B cell (primary cell): Measurements from ENCODE around the gene DLK1. TPM values are rescaled to one million over a fixed set of nuclear protein-coding genes. Genes with fewer than 3 reads are reported as not detected.

Source experiments
- ATAC-seq: fragments of 200-7000 bp; cut with Tn5 transposase; one replicate; pipeline ENCODE4 v1.10.0; 2021; ENCODE audit warnings: low read depth, mild to moderate bottlenecking, moderate number of reproducible peaks, moderate library complexity
- CTCF ChIA-PET: fragments of 350-600 bp; sonication (Branson Sonifier 250); formaldehyde crosslinking; loops from one replicate; lab custom pipeline; 2021; ENCODE audit warnings: antibody characterized with exemption, inconsistent platforms; lab: Charles Lee
- POLR2A ChIA-PET: fragments of 350-600 bp; sonication (Branson Sonifier 250); formaldehyde crosslinking; loops from one replicate; lab custom pipeline; 2021; ENCODE audit warnings: antibody characterized with exemption; lab: Charles Lee
- DNase-seq: peaks from one replicate; pipeline ENCODE4 v3.0.0; 2013
- H2AFZ ChIP-seq: 2 replicates; pipeline ENCODE4 v1.6.1; 2012; ENCODE audit warnings: mild to moderate bottlenecking, low read depth, low read length; ENCODE audit not compliant: insufficient read depth, poor library complexity, severe bottlenecking
- H3K27ac ChIP-seq, 2 donors: 1 replicate in 1 of 2; 2 replicates in 1 of 2; pipeline ENCODE4 v1.5.1; 2012 to 2013; ENCODE audit warnings: low read length in 2 of 2, mild to moderate bottlenecking in 2 of 2, moderate library complexity in 1 of 2
- H3K27me3 ChIP-seq, 4 experiments: fragments of 200-600 bp in 1 of 4; sonication (generic) in 1 of 4; replicated peaks in 1 of 4; 1 replicate in 2 of 4; 2 replicates in 2 of 4; pipeline versions ENCODE4 v1.6.1 to v1.7.0; 2013 to 2016; ENCODE audit warnings: low read length in 3 of 4, mild to moderate bottlenecking in 2 of 4, mixed read lengths in 1 of 4, moderate library complexity in 1 of 4; ENCODE audit not compliant: insufficient read depth in 4 of 4, control insufficient read depth in 3 of 4; ENCODE audit errors: control extremely low read depth in 1 of 4
- H3K36me3 ChIP-seq, 2 experiments: replicated peaks in 1 of 2; 1 replicate in 1 of 2; 2 replicates in 1 of 2; pipeline versions ENCODE4 v1.6.1 to v1.7.1; 2013; ENCODE audit warnings: low read length in 1 of 2; ENCODE audit not compliant: insufficient read depth in 2 of 2, control insufficient read depth in 1 of 2; ENCODE audit errors: control extremely low read depth in 1 of 2, extremely low read depth in 1 of 2
- H3K4me1 ChIP-seq, 2 donors: fragments of 200-600 bp in 1 of 2; sonication (generic) in 1 of 2; 1 replicate in 1 of 2; 2 replicates in 1 of 2; pipeline versions ENCODE4 v1.5.1 to v1.6.1; 2013 to 2017; ENCODE audit warnings: low read length in 2 of 2; ENCODE audit not compliant: control insufficient read depth in 2 of 2, insufficient read depth in 2 of 2
- H3K4me2 ChIP-seq: replicated peaks from 2 replicates; pipeline ENCODE3; 2012; ENCODE audit warnings: mild to moderate bottlenecking, low read depth, low read length; ENCODE audit not compliant: poor library complexity, severe bottlenecking
- H3K4me3 ChIP-seq, 5 experiments: fragments of 200-600 bp in 1 of 5; sonication (generic) in 1 of 5; 1 replicate in 3 of 5; 2 replicates in 2 of 5; pipeline versions ENCODE4 v1.5.1 to v1.7.0; 2011 to 2016; ENCODE audit warnings: low read length in 4 of 5, mild to moderate bottlenecking in 4 of 5, low read depth in 2 of 5, control low read depth in 1 of 5, moderate library complexity in 1 of 5; ENCODE audit not compliant: insufficient read depth in 1 of 5; ENCODE audit errors: control extremely low read depth in 1 of 5, extremely low read depth in 1 of 5
- H3K79me2 ChIP-seq: fragments of 200-600 bp; sonication (generic); one replicate; pipeline ENCODE4 v1.6.0; 2016; ENCODE audit warnings: low read length; ENCODE audit not compliant: control insufficient read depth, insufficient read depth
- H3K9ac ChIP-seq: fragments of 200-600 bp; sonication (generic); 2 replicates; pipeline ENCODE4 v1.6.1; 2017; ENCODE audit warnings: mild to moderate bottlenecking, low read length, moderate library complexity
- H3K9me3 ChIP-seq, 3 donors: one replicate each; pipeline versions ENCODE4 v1.6.1 to v1.7.1; 2013; ENCODE audit warnings: low read length in 2 of 3; ENCODE audit not compliant: control insufficient read depth in 2 of 3, insufficient read depth in 1 of 3; ENCODE audit errors: control extremely low read depth in 1 of 3
- H4K20me1 ChIP-seq: 2 replicates; pipeline ENCODE4 v1.6.0; 2012; ENCODE audit warnings: mild to moderate bottlenecking, low read length; ENCODE audit not compliant: insufficient read depth, control insufficient read depth, poor library complexity, severe bottlenecking
- H3K27ac Mint-ChIP-seq: one replicate; pipeline ENCODE4 v1.8.0; 2021; ENCODE audit warnings: mixed read lengths
- H3K27me3 Mint-ChIP-seq: one replicate; pipeline ENCODE4 v1.8.0; 2021; ENCODE audit warnings: mixed read lengths
- H3K4me1 Mint-ChIP-seq: one replicate; pipeline ENCODE4 v1.8.0; 2021; ENCODE audit warnings: mixed read lengths
- H3K4me3 Mint-ChIP-seq: one replicate; pipeline ENCODE4 v1.8.0; 2021; ENCODE audit warnings: mixed read lengths
- H3K9me3 Mint-ChIP-seq: one replicate; pipeline ENCODE4 v1.8.0; 2022; ENCODE audit warnings: mixed read lengths; ENCODE audit not compliant: insufficient read depth
- CTCF ChIP-seq: fragments of 200-600 bp; IDR thresholded peaks from one replicate; pipeline ENCODE4 v1.8.0; 2022; ENCODE audit warnings: antibody characterized with exemption, mild to moderate bottlenecking
- EZH2 ChIP-seq: IDR thresholded peaks from 2 replicates; pipeline ENCODE4 v1.6.1; 2012; ENCODE audit warnings: borderline replicate concordance, low read depth, mild to moderate bottlenecking, moderate library complexity, low read length; ENCODE audit not compliant: insufficient read depth, poor library complexity, severe bottlenecking
- WGBS: methylation state at CpG from one replicate; pipeline ENCODE4 v1.1.5; 2013; ENCODE audit warnings: missing lambda C conversion rate; ENCODE audit not compliant: insufficient coverage; 5-methylcytosine and 5-hydroxymethylcytosine counted together
- intact Hi-C: fragments of 100-400 bp; cut with micrococcal nuclease; formaldehyde crosslinking; loops from one replicate; pipeline ENCODE4 v1.10.0; 2022
- polyA plus RNA-seq: library from polyadenylated mRNA; depleted of rRNA; stranded (reverse); fragments of >200 nt; gene quantifications from 2 replicates; pipeline ENCODE4 v1.2.3, GENCODE V29; 2012
- total RNA-seq, 2 donors: library from RNA; stranded (reverse); fragments of 120-200 nt in 1 of 2; gene quantifications; 1 replicate in 1 of 2; 2 replicates in 1 of 2; pipeline versions ENCODE4 v1.2.3 to v1.2.4, GENCODE V29; 2013 to 2022

DLK1 gene
- total and polyA plus RNA-seq, 2 donors (not counting 1 experiment from before 2014, with no cell fraction given): not detected

GRCh38 chr14:100693877-100694578 lies 32.7 kb upstream of the DLK1 start:
- Histone ChIP-seq H3K9me3 (peaks cover 0 to 2% (median 0%) of the 10 kb centered on the region in 3 donors), H2AFZ (no peak overlapping the region), H3K4me3 (no peak overlapping the region), H3K27ac (no peak overlapping the region), H3K4me2 (no peak overlapping the region), H3K36me3 (no peaks in the 10 kb centered on the region), H4K20me1 (no peaks in the 10 kb centered on the region), H3K4me1 (no peaks in the 10 kb centered on the region), H3K27me3 (peaks cover 0 to 3% (median 0%) of the 10 kb centered on the region in 4 experiments), H3K79me2 (no peaks in the 10 kb centered on the region), H3K9ac (no peak overlapping the region)
- CTCF ChIA-PET: no interaction called here
- POLR2A ChIA-PET: no interaction called here
- H3K27me3 Mint-ChIP-seq: peaks cover 10% of the 10 kb centered on the region
- H3K27ac Mint-ChIP-seq: no peak overlapping the region
- ATAC-seq: no peak
- DNase-seq: no peak
- 92% methylated on average over 19 of the region's 23 CpGs for WGBS
- H3K9me3 Mint-ChIP-seq: no peaks in the 10 kb centered on the region
- intact Hi-C loops: no loop called here
- TF ChIP-seq CTCF (no peak), EZH2 (no peak)
- H3K4me3 Mint-ChIP-seq: no peak overlapping the region
- no peaks in the 10 kb centered on the region for H3K4me1 Mint-ChIP-seq

DNA sequence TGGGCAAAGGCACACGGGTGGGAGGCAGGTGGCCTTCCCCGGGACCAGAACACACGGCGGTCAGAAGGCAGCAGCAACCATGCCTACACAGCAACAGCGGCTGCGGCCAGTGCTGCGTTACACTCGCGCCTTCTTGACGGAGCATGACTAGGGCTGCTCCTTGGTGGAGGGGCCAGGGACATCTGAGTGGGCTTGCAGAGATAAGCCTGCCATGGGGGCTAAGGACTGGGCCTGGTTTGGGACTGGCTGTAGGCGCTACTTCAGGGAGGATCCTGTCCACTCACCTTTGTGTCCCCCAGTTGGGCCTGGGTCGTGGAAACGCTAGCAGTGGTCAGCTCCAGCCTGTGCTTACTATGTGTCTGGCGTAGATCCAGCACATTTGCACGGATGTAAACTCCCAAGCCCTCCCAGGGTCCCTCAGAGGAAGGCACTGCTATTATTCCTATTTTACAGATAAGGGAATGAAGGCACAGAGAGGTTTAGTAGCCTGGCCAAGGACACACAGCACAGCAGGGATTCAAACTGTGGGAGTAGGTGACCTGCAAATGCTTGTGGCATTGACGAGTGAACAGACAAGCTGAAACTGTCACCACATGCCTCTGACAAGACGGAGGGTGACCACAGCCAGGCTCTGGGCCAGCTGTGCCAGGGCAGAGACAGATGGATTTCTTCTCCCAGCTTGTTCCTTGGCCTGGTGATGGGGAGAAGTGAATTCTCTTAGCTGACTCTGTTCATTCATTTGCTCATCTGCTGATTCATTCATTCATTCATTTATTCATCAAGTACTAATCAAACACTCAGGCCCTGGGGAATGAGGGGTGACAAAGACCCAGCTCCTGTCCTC lies 31.9 kb upstream of the DLK1 start:
- H3K27ac Mint-ChIP-seq: no peak overlapping the region
- H3K9me3 ChIP-seq: peaks cover 0 to 6% (median 0%) of the 10 kb centered on the region in 3 donors
- H3K9ac ChIP-seq: no peak overlapping the region
- no peak for ATAC-seq
- H3K4me3 Mint-ChIP-seq: no peak overlapping the region
- no peaks in the 10 kb centered on the region for H3K4me1 ChIP-seq
- WGBS: 90% methylated on average over 15 of the region's 17 CpGs
- no peak for TF ChIP-seq EZH2
- no peak for TF ChIP-seq CTCF
- H4K20me1 ChIP-seq: no peaks in the 10 kb centered on the region
- DNase-seq: no peak
- POLR2A ChIA-PET: no interaction called here
- H3K9me3 Mint-ChIP-seq: no peaks in the 10 kb centered on the region
- no peaks in the 10 kb centered on the region for H3K79me2 ChIP-seq
- CTCF ChIA-PET: no interaction called here
- H3K36me3 ChIP-seq: no peaks in the 10 kb centered on the region
- H3K27me3 ChIP-seq: peaks cover 0 to 3% (median 0%) of the 10 kb centered on the region in 4 experiments
- intact Hi-C loops: no loop called here
- H3K27ac ChIP-seq: no peak overlapping the region
- H2AFZ ChIP-seq: no peak overlapping the region
- no peaks in the 10 kb centered on the region for H3K4me1 Mint-ChIP-seq
- H3K4me3 ChIP-seq: no peak overlapping the region
- no peak overlapping the region for H3K4me2 ChIP-seq
- H3K27me3 Mint-ChIP-seq: peaks cover 10% of the 10 kb centered on the region
